Measurements from ENCODE around the gene JPH4.

GRCh38 chr14:23547924-23548323 lies 30.7 kb downstream of the JPH4 start:
- TF ChIP-seq ZNF423 (CRISPR knock-in tag; IDR thresholded peaks at IDR 0.05) (no peak), NR3C1 (CRISPR knock-in tag; conservative IDR thresholded peaks at IDR 0.05; ENCODE audit: low read depth) (no peak), ATF3 (CRISPR knock-in tag; conservative IDR thresholded peaks at IDR 0.05) (no peak), MAX (CRISPR knock-in tag; IDR thresholded peaks at IDR 0.05) (no peak), ZNF512 (CRISPR knock-in tag; IDR thresholded peaks at IDR 0.05; ENCODE audit: borderline replicate concordance) (no peak), ZMAT4 (CRISPR knock-in tag; IDR thresholded peaks at IDR 0.05) (no peak)

Measured in WTC11 (cell line).